Retina (tissue), 1 donor: ENCODE measurements around the gene SERPINB5.
"Not testable (repeated sequence)": the region's sequence is repeated elsewhere in the genome, so short reads cannot be mapped to it uniquely, and the experiment has no call there.

Experiments
- DNase-seq: peaks from one replicate; pipeline ENCODE4 v3.0.0-alpha.2; 2016

Gene SERPINB5, protein sequence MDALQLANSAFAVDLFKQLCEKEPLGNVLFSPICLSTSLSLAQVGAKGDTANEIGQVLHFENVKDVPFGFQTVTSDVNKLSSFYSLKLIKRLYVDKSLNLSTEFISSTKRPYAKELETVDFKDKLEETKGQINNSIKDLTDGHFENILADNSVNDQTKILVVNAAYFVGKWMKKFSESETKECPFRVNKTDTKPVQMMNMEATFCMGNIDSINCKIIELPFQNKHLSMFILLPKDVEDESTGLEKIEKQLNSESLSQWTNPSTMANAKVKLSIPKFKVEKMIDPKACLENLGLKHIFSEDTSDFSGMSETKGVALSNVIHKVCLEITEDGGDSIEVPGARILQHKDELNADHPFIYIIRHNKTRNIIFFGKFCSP

DNA sequence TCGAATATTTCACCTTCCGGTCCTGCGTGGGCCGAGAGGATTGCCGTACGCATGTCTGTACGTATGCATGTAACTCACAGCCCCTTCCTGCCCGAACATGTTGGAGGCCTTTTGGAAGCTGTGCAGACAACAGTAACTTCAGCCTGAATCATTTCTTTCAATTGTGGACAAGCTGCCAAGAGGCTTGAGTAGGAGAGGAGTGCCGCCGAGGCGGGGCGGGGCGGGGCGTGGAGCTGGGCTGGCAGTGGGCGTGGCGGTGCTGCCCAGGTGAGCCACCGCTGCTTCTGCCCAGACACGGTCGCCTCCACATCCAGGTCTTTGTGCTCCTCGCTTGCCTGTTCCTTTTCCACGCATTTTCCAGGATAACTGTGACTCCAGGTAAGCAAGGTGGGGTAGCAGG is at the start of gene SERPINB5:
SERPINB5 (plus strand) TSS at position 291 of the 400 bp plus-strand sequence. CDS start 7,471 bp downstream, outside the sequence.
- no peak for DNase-seq

DNA sequence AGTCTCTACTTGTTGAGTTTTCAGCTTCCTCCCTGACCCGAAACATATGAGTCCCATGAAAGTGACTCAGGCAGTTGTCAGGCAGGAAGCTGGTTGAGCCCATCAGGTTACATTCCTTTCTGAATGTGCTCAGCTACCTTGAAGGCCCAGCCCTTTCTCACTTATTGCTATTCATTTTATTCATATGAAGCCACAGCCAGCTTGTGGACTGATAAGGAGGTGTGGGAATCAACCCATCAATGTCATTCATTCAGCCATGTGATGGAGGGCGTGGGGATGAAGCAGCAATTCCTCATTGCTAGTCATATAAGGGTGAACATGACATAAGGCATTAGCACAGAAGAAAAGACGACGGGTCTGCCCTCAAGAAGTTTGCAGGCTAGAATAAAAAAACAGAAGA is 49.2 kb upstream of the SERPINB5 start:
- DNase-seq = no peak

DNA sequence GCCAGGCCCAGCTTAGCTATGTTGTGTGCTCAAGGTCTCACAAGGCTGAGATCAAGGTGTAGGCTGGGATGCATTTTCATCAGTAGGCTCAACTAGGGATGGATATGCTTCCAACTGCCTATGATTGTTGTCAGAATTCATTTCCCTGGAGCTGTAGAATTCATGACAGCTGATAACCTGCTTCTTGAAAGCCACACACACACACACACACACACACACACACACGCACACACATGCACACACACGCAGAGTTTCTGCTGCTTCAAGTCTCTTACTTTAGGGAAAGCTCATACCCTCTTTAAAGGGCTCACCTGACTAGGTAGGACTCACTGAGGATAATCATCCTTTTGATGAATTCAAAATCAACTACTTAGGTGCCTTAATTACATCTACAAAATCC is 46.2 kb upstream of the SERPINB5 start:
- DNase-seq = no peak

DNA sequence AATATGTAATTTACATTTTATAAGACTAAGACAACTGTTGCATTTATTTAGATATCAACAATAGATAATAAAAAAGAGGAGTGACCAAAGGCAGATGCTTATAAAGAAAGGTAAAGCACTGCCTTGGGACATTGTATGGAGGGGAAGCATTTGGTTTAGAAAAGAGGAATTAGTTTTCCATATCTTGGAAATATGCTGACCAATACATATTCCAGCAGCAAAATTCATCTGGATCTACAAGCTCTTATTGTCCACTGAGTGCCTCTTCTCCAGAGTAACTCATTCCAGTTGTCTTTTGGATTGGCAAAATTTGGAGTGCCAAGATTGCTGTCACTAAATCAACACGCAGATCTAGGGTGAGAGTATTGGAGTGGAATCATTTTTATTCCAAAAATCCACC is 45.6 kb upstream of the SERPINB5 start:
- no peak for DNase-seq

DNA sequence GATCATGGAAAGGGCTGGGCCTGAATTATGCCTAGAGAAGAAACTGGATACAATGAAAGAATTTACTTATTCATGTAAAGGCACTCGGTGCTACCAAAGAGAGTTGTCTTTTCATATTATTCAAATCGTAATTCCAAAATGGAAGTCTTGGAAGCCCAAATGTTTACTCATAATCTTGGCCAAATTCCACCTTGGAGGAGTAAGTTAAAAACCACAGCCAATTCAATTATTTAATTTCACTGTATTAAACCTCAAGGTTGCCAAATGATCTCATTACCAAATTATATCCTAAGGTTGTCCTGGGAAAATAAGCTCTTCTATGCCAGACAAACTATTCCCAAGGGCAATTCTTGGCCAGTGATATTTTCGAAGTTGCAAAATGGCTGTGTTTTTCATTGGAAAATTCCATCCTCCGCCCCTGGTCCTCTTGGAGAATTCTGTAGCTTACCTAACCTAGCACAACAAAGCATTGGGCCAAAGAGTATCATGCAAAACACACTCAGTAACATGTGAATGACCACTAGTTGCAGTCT is 43.4 kb upstream of the SERPINB5 start:
- no peak for DNase-seq

DNA sequence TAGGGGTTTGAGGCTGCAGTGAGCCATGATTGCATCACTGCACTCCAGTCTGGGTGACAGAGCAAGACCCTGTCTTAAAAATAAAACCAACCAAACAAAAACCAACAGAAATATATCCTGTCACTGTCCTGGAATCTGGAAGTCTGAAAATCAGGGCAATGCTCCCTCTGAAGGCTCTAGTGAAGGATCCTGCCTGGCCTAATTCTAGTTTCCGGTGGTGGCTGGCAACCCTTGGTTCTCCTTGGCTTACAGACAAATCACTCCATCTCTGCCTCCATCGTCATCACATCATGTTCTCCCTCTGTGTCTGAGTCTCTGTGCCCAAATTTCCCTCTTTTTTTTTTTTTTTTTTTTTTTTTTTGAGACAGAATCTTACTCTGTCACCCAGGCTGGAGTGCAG is 38.6 kb upstream of the SERPINB5 start:
- no peak for DNase-seq

DNA sequence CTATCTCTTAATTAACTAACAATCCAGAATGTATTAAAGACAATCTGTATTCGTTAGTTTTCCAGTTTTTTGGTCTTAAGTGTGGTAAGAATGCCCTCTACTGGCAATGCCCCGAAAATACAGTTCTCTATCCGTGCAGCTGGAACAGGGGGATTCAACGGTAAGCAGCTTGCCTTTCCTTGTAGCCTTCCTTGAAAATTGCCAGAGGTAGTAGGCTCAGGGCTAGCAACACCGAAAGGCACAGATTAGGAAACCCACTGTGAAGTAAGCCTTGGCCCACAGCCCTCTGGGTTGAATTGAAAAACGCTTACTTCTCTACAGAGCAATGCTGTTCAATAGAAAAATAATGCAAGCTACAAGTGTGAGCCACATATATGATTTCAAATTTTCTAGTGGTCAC is 37.4 kb upstream of the SERPINB5 start:
- peak; percentile 73 for DNase-seq

DNA sequence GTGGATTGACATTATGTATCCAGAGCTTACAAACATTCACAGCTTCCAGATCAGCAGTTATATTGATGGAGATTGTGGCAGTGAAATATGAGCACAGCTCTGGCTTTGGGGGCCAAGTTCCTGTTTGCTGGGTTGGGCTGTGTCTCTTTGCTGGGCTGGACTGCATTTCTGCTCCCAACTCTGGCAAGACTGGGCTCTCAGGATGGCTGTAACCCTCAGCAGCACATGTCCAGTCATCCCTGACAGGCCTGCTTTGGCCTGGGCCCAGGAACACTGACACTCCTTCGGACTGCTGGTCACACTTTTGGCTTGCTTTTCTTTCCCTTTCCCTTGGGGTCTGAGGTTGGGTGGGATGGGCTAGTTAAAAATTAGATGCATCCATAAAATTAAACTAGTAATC is 36.5 kb upstream of the SERPINB5 start:
- no peak for DNase-seq

DNA sequence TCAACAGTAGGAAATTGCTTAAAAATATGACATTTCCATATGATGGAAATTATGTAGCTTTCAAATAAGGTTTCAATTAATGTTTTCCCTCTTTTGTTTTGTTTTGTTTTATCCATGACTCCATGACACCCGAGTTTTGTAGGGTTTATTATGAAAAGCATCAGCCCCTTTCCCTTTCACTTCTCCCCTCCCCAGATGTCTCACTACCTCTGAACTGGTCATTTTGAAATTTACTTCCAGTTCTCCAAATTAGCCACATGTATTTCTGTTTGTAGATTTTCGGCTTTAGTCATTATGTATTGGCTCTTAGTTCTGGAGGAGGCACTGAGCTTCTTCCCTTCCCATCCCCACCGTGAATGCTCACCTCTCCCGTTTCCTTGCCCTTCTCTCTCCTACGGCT is 35.9 kb upstream of the SERPINB5 start:
- DNase-seq = no peak

DNA sequence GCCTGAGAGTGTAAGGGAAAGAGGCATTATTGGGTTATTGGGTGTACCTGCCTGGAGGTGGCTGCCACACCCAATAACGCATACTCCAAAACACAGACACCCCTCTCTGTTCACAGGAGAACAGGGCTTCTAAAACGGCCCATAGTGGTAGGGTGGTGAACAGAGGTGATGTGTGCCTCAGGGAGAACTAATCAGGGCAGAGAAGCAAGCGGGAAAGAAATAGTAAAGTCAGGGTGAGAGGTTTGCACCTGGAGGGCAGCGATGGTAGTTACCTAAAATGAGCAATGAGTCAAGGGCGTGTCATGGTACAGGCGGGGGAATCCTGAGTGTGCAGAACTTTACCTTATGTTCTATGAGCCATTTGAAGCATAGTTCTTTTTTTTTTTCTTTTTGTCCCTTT is 32.9 kb upstream of the SERPINB5 start:
- DNase-seq = no peak

DNA sequence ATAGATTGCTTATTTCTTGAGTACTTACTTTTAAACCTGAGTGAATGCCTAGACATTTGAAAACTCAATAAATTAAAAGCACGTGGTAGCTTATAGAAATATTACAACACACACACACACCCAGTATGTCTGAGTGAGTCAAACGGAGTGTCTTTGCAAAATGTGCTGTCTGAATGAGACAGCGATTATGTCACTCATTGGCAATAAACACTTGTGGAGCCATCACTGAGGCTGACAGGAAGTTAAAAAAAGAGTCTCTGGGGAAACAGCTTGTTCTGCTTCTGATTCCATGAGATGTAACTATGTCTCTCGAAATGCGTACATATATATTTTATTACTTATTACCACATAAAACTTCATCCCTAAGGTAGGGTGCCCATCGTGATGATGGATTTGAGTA is 32.2 kb upstream of the SERPINB5 start:
- no peak for DNase-seq

DNA sequence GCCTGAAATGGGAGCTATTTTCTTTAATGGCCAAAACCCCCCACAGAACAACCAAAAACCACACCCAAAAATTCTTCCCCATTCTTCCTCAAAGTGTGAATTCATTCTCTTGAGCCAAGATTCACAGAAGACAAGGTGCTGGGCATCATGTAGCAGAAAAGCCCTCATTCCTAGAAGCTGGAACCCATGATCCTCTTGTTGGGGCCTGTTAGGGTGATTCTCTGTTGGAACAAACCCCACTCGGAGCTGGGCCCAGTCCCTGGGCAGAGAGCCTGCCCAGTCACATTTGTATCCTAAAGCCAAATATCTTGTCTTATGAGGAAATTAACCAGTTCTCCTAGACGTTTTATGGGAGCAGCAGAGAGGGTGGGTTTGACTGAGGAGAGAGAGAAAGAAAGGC is 31.7 kb upstream of the SERPINB5 start:
- no peak for DNase-seq

DNA sequence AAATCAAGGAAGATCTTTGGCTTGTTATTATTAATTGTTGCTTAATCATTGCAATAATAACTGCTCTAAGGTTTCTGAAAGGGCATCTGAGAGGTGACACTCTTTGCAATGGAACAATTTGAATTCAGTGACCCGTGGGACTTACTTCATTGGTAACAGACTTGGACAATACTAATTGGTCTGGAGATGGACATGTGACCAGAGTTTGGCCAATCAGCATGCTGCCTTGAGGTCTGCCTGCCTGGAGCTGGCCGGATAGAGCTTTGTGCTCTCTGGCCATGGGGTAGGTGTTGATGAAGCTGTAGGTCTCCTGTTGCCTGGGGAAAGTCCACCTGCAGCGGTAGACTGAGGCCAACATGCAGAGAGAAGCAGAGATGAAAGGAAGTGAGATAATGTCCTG is 30.5 kb upstream of the SERPINB5 start:
- no peak for DNase-seq

DNA sequence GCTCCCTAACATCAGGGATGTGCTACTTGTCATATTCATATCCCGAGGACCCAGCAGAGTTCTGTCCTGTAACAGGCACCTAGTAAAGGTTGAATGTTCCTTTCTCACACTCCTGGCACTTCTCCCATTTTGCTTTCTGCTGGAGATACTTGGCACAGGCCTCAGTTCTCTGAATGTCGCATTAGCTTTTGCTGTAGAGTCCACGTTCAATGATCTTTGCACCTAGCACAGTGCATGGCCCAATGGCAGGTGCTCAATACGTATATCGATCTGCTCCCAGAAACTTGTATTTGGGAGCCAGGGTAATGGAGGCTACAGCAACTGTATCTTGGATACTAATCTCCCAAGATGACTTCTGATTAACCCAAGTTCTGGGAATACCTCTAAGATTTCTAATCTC is 29.7 kb upstream of the SERPINB5 start:
- no peak for DNase-seq

DNA sequence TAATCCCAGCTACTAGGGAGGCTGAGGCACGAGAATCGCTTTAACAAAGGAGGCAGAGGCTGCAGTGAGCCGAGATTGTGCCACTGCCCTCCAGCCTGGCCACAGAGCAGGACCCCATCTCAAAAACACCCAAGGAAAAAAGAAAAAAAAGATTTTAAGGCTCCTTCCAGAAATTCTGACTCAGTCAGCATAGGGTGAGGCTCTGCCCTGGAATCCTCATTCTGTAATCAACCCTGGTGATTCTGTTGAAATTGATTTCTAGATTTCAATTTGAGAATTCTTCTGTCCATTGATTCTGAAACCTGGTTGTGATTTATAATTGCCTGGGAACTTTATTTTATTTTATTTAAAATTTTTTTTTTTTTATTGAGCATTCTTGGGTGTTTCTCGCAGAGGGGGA is 27.3 kb upstream of the SERPINB5 start:
- DNase-seq = no peak

DNA sequence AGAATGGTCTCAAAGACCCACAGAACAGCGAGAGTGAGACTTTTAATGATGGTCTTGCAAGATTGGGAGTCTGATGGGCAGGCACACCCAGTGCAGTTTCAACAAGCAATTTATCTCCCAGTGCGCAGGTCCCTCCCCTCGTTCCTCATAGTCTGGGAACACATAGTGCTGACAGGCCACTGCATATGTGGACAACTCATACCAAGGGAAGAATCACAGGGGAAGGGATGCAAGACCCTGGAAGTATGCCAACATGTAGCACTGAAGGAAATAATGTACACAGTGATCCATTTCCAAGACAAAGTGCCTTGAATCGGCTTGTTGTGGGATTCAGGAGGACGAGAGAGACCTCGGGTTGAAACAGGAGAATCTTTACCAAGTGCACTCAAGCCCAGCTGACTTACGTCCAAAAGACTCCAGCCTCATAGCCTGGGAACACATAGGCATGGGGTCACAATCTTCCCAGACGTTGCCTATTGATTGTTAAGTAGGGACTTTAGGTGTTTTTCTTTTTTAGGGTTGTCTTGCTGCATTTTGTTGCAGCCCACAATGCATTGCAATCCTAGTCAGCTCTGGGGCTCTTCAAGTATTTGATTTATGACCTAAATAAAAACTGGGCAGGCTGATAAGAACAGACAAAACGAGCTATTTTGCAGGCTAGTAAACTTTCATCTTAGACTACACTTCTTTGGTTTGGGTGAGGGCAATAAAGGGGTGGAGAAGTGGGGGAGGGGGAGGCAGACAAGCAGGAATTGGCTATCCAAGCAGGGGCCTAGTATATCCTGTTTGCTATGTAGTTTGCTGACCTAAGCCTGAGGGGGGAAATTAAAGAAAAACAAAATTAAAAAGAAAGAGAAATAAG is 24.7 kb upstream of the SERPINB5 start:
- DNase-seq = no peak

DNA sequence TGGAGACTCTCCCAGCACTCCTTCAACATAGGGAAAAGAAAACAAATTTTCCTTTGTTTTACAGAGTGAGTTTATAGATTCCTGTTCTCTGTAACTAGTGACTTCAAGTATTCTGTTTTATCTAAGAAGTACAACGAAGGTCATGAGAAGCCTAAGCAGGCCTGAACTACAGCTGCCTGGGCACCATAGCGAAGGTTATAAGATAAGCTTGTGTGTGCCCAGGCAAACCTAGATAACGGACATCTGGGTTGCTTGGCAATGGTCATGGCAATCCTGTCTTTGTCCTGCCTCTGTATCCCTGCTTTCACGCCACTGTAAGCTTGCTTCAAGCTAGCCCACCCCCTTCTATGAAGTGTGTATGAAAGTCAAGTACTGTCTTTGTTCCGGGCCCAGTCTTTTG is 24.0 kb upstream of the SERPINB5 start:
- DNase-seq = not testable (repeated sequence)

DNA sequence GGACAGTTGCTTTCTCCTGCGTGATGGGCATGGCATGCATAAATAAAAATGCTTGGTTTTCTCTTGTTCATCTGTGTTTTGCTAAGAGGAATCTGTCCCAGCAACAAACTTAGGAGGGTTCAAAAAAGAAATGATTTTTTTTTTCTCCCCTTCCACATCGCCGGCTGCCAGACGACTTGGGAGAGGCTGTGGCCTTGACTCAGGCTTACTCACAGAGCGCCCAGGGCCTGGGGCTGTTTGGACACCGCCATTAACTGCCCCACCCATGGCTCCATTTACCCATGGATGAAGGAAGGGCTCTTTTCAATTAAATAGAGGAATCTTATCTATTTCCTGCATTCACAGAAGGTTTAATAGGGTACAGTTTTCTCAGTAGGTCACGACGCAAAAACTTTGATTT is 22.3 kb upstream of the SERPINB5 start:
- no peak for DNase-seq

DNA sequence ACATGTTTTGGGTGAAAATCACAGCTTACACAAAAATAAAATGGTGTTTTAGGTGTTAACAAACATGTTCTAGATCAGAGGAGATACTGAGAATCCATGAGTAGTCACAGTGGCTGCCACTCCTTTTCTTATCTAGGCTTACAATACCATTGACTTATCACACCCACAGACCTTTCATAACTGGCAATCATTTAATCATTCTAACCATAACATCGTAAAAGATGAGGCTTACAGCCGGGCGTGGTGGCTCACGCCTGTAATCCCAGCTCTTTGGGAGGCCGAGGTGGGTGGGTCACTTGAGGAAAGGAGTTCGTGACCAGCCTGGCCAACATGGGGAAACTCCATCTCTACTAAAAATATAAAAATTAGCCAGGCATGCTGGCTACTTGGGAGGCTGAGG is 18.8 kb upstream of the SERPINB5 start:
- no peak for DNase-seq

DNA sequence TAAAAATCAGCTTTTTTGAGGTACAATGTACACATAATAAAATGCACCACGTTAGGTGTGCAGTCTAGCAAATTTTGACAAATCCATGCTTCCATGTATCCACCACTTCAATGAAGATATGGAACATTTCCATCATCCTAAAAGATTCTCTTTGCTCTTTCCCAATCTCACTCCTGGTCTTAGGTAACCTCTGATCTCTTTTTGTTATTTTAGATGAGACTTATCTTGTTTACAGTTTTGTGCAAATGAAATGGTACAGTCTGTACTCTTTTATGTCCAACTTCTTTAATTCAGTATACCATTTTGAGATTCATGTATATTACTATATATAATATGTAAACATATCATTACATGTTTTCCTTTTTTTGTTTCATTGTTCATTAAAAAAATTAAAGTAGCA is 16.3 kb upstream of the SERPINB5 start:
- DNase-seq = no peak

DNA sequence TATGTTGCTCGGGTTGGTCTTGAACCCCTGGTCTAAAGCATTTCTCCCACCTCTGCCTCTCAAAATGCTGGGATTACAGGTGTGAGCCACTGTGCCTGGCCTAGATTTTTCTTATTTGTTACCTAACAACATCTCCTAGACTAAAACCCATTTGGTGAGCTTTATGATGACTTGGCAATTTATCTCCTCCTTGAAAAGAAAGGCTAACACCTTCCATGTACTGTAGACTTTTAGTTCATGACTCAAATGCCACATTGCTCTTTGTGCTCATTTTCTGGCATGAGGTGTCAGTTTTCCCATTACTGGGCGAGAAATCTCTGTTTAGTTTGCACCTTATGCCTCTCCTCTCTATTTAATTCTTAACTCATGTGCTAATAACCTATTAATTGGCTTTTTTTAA is 12.3 kb upstream of the SERPINB5 start:
- DNase-seq = no peak

DNA sequence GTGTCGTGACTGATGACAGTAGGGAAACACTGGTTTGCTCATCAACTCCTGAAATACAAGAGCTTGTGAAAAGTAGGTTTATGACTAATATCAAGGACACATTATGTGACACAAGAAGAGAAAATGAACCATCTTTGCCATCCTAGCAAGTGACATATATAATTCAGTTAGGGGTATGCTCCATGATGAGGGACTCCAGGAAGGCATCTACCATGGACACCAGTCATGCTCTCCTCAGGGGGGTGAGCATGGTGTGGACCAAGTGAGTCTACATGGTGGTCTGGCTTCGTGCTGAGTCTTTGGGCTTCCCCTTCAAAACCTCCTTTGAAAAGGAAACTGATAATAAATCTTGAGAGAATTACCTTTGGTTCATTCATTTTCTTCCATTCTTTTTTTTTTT is 11.7 kb upstream of the SERPINB5 start:
- DNase-seq = no peak

DNA sequence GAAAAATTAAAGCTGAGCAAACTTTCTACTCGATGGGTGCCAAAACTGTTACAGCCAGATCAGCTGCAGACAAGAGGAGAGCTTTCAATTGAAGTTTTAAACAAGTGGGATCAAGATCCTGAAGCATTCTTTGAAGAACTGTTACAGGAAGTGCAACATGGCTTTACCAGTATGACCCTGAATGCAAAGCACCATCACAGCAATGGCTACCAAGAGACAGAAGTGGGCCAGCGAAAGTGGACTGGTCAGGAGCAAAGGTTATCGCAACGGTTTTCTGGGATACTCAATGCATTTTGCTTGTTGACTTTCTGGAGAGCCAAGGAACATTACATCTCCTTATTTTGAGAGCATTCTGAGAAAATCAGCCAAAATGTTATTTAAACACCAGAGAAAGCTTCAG is 9.1 kb upstream of the SERPINB5 start:
- no peak for DNase-seq

DNA sequence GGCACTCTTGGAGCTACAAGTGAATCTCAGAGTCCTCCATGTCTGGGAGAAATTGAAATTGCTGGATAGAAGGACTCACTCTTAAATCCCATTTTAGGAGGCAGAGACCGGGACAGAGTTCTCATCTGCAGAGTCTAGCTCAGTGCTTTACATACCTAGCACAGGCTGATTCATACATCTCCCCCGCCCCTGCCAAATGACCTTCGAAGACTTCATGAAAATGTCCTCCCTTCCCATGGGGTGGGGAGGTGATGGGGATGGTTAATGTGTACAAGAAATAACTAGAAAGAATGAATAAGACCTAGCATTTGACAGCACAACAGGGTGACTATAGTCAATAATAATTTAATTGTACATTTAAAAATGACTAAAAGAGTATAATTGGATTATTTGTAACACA is 8.2 kb upstream of the SERPINB5 start:
- DNase-seq = no peak
